A549 (cell line): ENCODE measurements around the gene RIMBP2.

Experiments used
- EHF ChIP-seq: fragments of 250-450 bp; sonication (Bioruptor Pico); IDR thresholded peaks from 2 replicates; pipeline ENCODE4 v1.5.0; 2020; ENCODE audit warnings: mild to moderate bottlenecking
- HDAC2 ChIP-seq: fragments of 200-600 bp; sonication (generic); IDR thresholded peaks from 2 replicates; pipeline ENCODE4 v1.6.1; 2016
- POLR2A ChIP-seq: IDR thresholded peaks from 2 replicates; pipeline ENCODE4 v1.6.1; 2012; ENCODE audit warnings: mild to moderate bottlenecking, low read length
- TFCP2L1 ChIP-seq: fragments of 250-450 bp; sonication (Bioruptor Pico); IDR thresholded peaks from 2 replicates; pipeline ENCODE4 v1.5.0; 2021; ENCODE audit warnings: mild to moderate bottlenecking
- TF ChIP-seq, protein P1 (sequence below): fragments of 200-600 bp; sonication (generic); IDR thresholded peaks from 2 replicates; pipeline ENCODE4 v1.6.1; 2016; ENCODE audit warnings: antibody characterized with exemption, mild to moderate bottlenecking, moderate library complexity
- TF ChIP-seq, protein P2 (sequence below): fragments of >200 bp; sonication (Bioruptor Twin); formaldehyde crosslinking; IDR thresholded peaks from 3 replicates; pipeline ENCODE4 v1.5.1; 2016

DNA sequence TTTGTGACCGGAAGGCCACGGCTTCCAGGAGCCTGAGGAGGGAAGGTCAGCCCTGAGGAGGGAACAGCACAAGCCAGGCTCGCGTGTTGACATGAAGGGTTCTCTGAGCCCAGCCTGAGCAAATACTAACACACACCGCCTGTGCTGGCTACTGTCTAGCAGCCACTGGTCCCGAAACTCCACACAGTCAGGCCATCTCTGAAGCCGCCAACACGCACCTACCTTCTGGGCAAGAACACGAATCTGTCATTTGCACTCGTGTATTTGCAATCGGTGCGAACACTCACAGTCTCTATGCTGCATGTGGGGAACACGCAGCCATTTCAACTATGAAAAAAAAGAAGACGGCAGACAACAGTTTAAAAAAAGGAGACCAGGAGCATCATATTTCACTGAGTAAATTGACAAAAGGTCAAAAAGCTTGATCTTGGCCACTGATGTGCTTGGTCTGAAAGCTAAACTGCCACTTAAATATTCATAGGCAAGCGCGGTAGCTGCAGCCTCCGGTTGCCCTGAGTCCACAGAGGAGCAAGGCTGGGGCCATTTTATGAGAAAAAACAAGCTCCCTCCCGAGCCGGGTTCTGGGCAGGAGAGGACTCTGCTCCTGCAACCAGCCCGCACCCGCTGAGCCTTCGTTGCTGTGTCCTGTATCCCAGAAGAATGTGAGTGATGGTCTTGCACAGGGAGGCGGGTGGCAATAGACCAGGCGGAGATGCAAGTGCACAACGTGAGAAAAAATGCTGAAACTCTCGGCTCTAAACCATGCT is 57.8 kb downstream of the RIMBP2 start:
- TF ChIP-seq POLR2A (no peak), TFCP2L1 (CRISPR knock-in tag) (no peak), HDAC2 (no peak), EHF (no peak)
- TF ChIP-seq, protein P1, sequence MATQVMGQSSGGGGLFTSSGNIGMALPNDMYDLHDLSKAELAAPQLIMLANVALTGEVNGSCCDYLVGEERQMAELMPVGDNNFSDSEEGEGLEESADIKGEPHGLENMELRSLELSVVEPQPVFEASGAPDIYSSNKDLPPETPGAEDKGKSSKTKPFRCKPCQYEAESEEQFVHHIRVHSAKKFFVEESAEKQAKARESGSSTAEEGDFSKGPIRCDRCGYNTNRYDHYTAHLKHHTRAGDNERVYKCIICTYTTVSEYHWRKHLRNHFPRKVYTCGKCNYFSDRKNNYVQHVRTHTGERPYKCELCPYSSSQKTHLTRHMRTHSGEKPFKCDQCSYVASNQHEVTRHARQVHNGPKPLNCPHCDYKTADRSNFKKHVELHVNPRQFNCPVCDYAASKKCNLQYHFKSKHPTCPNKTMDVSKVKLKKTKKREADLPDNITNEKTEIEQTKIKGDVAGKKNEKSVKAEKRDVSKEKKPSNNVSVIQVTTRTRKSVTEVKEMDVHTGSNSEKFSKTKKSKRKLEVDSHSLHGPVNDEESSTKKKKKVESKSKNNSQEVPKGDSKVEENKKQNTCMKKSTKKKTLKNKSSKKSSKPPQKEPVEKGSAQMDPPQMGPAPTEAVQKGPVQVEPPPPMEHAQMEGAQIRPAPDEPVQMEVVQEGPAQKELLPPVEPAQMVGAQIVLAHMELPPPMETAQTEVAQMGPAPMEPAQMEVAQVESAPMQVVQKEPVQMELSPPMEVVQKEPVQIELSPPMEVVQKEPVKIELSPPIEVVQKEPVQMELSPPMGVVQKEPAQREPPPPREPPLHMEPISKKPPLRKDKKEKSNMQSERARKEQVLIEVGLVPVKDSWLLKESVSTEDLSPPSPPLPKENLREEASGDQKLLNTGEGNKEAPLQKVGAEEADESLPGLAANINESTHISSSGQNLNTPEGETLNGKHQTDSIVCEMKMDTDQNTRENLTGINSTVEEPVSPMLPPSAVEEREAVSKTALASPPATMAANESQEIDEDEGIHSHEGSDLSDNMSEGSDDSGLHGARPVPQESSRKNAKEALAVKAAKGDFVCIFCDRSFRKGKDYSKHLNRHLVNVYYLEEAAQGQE, result no peak
- TF ChIP-seq, protein P2, sequence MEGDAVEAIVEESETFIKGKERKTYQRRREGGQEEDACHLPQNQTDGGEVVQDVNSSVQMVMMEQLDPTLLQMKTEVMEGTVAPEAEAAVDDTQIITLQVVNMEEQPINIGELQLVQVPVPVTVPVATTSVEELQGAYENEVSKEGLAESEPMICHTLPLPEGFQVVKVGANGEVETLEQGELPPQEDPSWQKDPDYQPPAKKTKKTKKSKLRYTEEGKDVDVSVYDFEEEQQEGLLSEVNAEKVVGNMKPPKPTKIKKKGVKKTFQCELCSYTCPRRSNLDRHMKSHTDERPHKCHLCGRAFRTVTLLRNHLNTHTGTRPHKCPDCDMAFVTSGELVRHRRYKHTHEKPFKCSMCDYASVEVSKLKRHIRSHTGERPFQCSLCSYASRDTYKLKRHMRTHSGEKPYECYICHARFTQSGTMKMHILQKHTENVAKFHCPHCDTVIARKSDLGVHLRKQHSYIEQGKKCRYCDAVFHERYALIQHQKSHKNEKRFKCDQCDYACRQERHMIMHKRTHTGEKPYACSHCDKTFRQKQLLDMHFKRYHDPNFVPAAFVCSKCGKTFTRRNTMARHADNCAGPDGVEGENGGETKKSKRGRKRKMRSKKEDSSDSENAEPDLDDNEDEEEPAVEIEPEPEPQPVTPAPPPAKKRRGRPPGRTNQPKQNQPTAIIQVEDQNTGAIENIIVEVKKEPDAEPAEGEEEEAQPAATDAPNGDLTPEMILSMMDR, result no peak
